Measurements from ENCODE around the gene FHIT. TPM values are rescaled to one million over a fixed set of nuclear protein-coding genes. Genes with fewer than 3 reads are reported as not detected.

The FHIT gene
- total RNA-seq, 1 experiment from 2014 or later, result 20.1 TPM

GRCh38 chr3:60720736-60721135 lies 530.5 kb downstream of the FHIT start:
- TF ChIP-seq, protein P1, sequence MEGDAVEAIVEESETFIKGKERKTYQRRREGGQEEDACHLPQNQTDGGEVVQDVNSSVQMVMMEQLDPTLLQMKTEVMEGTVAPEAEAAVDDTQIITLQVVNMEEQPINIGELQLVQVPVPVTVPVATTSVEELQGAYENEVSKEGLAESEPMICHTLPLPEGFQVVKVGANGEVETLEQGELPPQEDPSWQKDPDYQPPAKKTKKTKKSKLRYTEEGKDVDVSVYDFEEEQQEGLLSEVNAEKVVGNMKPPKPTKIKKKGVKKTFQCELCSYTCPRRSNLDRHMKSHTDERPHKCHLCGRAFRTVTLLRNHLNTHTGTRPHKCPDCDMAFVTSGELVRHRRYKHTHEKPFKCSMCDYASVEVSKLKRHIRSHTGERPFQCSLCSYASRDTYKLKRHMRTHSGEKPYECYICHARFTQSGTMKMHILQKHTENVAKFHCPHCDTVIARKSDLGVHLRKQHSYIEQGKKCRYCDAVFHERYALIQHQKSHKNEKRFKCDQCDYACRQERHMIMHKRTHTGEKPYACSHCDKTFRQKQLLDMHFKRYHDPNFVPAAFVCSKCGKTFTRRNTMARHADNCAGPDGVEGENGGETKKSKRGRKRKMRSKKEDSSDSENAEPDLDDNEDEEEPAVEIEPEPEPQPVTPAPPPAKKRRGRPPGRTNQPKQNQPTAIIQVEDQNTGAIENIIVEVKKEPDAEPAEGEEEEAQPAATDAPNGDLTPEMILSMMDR (IDR thresholded peaks at IDR 0.05; ENCODE audit: unreplicated experiment), result no peak
- intact Hi-C loops (cut with micrococcal nuclease), result no loop called here
- Mint-ChIP-seq H3K36me3 (ENCODE audit: insufficient read depth, unreplicated experiment) (peaks cover 6% of the 10 kb centered on the region), H3K27me3 (ENCODE audit: insufficient read depth, unreplicated experiment) (no peaks in the 10 kb centered on the region), H3K4me1 (ENCODE audit: insufficient read depth, unreplicated experiment) (no peaks in the 10 kb centered on the region), H3K4me3 (ENCODE audit: unreplicated experiment) (no peak overlapping the region), H3K9me3 (ENCODE audit: unreplicated experiment) (peaks cover 7% of the 10 kb centered on the region), H3K27ac (ENCODE audit: low read depth, unreplicated experiment) (no peak overlapping the region)
- POLR2A ChIA-PET, result interaction anchor here (0.6 kb wide), 1 partner anchor 16 kb away, joined by 3 read pairs; no protein-coding TSS in a partner anchor
- BruUV-seq (replicated peaks), result no TSS peak
- DNase-seq (ENCODE audit: unreplicated experiment), result no peak
- CTCF ChIA-PET, result interaction anchor here (0.6 kb wide), 1 partner anchor 709 kb away, joined by 4 read pairs; no protein-coding TSS in a partner anchor

- DNase-seq (ENCODE audit: unreplicated experiment), result no peak
- CTCF ChIA-PET, result no interaction called here
- TF ChIP-seq, protein P1 (IDR thresholded peaks at IDR 0.05; ENCODE audit: unreplicated experiment), result no peak
- H3K9me3 Mint-ChIP-seq (ENCODE audit: unreplicated experiment), result peaks cover 9% of the 10 kb centered on the region
- no peak overlapping the region for H3K4me3 Mint-ChIP-seq (ENCODE audit: unreplicated experiment)
- intact Hi-C loops (cut with micrococcal nuclease), result no loop called here
- BruUV-seq (replicated peaks), result no TSS peak
- H3K4me1 Mint-ChIP-seq (ENCODE audit: insufficient read depth, unreplicated experiment), result no peaks in the 10 kb centered on the region
- H3K27ac Mint-ChIP-seq (ENCODE audit: low read depth, unreplicated experiment), result no peak overlapping the region
- no peaks in the 10 kb centered on the region for H3K36me3 Mint-ChIP-seq (ENCODE audit: insufficient read depth, unreplicated experiment)
- no peaks in the 10 kb centered on the region for H3K27me3 Mint-ChIP-seq (ENCODE audit: insufficient read depth, unreplicated experiment)
- POLR2A ChIA-PET, result no interaction called here
These were observed 534.7 kb downstream of the FHIT start for GRCh38 chr3:60716573-60716972.

- peak; percentile 49 for DNase-seq (ENCODE audit: unreplicated experiment)
- Mint-ChIP-seq H3K4me1 (ENCODE audit: insufficient read depth, unreplicated experiment) (peaks cover 9% of the 10 kb centered on the region), H3K27ac (ENCODE audit: low read depth, unreplicated experiment) (no peak overlapping the region), H3K9me3 (ENCODE audit: unreplicated experiment) (peaks cover 7% of the 10 kb centered on the region), H3K4me3 (ENCODE audit: unreplicated experiment) (no peak overlapping the region), H3K36me3 (ENCODE audit: insufficient read depth, unreplicated experiment) (no peaks in the 10 kb centered on the region), H3K27me3 (ENCODE audit: insufficient read depth, unreplicated experiment) (no peaks in the 10 kb centered on the region)
- POLR2A ChIA-PET, result interaction anchor here (0.9 kb wide), 1 partner anchor 65 kb away, joined by 3 read pairs; no protein-coding TSS in a partner anchor
- TF ChIP-seq, protein P1 (IDR thresholded peaks at IDR 0.05; ENCODE audit: unreplicated experiment), result no peak
- CTCF ChIA-PET, result interaction anchor here (0.6 kb wide), 1 partner anchor 29 kb away, joined by 3 read pairs; no protein-coding TSS in a partner anchor
- intact Hi-C loops (cut with micrococcal nuclease), result no loop called here
- BruUV-seq (replicated peaks), result no TSS peak
These were observed 542.9 kb downstream of the FHIT start for GRCh38 chr3:60708191-60708975.

- TF ChIP-seq, protein P1 (IDR thresholded peaks at IDR 0.05; ENCODE audit: unreplicated experiment), result no peak
- Mint-ChIP-seq H3K27me3 (ENCODE audit: insufficient read depth, unreplicated experiment) (no peaks in the 10 kb centered on the region), H3K36me3 (ENCODE audit: insufficient read depth, unreplicated experiment) (no peaks in the 10 kb centered on the region), H3K4me1 (ENCODE audit: insufficient read depth, unreplicated experiment) (peaks cover 9% of the 10 kb centered on the region), H3K27ac (ENCODE audit: low read depth, unreplicated experiment) (no peak overlapping the region), H3K4me3 (ENCODE audit: unreplicated experiment) (no peak overlapping the region), H3K9me3 (ENCODE audit: unreplicated experiment) (peaks cover 7% of the 10 kb centered on the region)
- DNase-seq (ENCODE audit: unreplicated experiment), result no peak
- BruUV-seq (replicated peaks), result no TSS peak
- intact Hi-C loops (cut with micrococcal nuclease), result no loop called here
- POLR2A ChIA-PET, result interaction anchor here (0.9 kb wide), 1 partner anchor 66 kb away, joined by 3 read pairs; no protein-coding TSS in a partner anchor
- CTCF ChIA-PET, result no interaction called here
These were observed 543.7 kb downstream of the FHIT start for GRCh38 chr3:60707452-60708020.

Measured in MCF 10A (cell line).